GM19452 (cell line): ENCODE measurements around the gene TUB.

Experiments used
- ATAC-seq: cut with Tn5 transposase; IDR thresholded peaks from one replicate; pipeline ENCODE4 v1.9.1; 2021; ENCODE audit not compliant: unreplicated experiment

TUB gene

DNA sequence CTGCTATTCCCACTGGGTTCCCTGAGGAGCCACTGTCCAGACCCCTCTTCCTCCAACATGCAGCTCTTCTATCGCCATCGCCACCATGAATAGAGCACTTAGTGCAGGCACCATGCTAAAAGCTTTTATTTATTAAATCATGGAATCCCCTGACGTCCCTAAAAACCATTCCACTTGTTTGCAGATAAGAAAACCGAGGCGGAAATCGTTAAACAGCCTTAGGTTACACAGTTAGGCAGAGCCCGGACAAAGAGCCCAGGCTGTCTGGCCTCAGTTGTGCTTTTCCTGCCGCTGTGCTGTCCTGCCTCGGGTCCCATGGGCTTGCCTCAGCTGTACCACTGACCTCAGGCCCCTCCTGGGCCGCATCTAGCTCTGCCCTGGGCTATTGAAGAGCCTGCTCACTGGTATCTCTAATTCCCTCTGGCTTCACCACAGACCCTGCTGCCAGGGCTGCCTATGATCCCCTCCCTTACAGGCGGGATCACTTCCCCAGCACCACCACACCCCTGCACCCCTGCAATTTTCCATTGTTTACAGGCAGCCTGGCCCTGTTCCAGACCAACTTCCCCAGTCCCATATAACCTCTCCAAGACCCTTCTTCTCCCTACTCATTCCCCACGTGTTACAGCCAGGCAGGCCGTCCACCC, 13.0 kb upstream of the TUB start:
- no peak for ATAC-seq

DNA sequence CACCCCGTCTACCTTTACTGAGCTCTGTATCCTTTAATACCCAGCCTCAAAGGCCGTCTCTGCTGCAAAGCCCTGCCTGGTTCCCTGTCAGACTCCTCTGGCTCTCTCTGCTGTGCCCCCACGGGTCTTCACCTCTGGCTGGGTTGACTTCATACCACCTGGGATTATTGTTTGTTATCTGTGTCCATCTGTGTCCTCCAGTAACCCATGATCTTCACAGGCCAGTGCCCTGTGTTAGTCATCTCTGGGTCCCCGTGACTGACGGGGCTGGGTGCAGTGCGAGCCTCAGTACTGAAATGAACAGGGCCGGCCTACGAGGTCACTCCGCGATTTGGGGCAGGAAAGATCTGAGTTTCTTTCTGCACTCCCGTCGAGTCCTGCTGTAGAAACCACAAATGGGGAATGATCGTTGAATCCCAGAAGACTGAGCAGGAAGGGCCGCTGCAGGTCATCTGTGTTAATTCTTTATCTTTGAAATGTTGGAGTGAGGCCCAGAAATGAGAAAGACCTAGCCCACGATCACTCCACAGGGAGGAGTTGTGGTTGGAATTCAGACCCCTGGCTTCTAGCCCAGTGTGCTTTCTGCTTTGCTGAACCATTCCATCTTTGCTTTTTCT, 12.3 kb upstream of the TUB start:
- ATAC-seq: no peak

DNA sequence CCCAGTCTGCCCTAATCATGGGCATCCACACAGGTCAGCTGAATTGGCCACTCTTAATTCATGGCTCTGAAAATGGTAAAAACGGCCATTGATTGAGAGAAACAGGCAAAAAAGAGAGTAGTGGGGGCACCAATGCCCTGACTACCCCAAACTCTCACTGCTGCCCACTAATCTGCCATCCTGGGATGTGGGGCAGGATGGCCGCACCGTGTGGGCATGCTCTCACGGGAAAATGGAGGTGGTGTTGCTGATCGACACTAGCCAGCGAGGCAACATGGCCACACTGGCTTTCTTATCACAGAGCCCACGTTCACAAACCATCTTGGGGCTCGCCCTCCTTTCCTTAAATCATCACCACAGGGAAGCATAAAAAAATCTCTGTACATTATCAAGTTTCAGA, 11.2 kb upstream of the TUB start:
- ATAC-seq: no peak

DNA sequence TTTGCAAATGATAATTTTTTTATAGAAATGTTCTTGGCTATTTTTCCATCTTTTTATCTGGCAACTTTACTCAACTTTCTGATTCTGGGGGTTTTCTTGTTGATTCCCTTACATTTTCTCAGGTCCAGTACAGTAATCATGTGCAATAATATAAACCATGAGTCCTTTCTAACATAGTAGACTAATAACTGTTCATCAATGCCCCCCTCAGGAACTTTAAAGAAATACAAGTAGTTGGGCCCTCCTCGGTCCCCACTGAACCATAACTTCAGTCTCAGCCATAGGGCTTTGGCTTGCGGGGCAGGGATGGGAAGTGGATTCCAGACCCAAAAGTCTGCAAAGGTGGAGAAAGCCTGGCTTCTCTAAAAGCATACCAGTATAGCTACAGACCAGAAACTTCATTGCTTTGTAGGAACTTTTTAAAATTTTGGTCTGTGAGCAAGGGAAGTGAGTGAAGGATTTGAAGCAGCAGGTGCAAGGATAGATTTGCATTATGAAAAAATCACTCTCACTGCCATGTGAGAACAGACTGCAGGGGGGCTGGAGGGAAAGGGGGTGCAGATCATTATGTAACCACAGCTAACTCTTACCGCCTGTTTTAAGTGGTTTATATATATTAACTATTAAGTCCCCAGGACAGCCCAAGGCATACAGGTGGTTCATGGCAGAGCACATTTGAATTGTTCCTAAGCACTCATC, 10.4 kb upstream of the TUB start:
- ATAC-seq: no peak

DNA sequence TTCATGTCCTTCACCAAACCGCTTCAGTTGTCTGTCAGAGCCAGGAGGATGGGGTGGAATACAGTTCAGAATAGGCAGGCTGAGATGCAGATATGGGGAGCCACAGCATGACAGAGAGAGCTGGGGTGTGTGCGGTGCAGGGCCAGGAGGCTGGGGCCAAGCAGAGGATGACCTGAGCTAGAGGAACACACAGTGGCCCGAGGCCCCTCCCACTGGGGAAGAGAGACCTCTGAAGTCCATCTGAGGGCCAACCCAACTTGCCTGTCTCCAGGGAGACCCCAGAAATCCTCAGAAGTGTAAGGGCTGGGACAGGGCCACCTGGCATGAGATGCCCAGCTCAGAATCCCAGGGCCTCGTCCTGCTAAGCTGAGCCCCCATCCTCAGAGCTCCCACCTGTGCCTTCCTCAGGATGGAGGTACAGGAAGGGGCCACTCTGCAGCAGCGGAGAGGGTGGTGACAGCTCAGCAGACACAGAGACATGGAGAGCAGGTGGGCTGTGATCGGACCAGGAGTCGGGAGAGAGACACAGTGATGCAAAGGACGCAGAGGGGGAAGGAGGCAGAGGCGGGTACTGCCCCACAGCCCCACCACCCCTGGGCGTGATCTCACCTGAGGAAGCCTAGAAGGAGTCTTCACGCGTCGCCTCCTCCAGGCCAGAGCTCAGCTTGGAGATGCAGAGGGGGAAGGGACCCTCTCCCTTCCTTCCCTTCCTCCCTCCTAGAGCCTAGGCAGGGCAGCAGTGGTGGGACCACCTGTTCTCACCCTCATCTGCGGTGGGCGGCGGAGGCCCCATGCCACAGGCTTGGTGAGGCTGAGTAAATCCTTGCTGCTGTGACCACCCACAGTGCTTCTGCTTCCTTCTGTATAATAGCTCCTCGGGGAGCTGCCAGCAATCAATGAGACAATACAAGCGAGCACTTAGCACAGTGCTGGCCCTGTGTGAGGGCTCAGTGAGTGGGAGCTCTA, 9.1 kb upstream of the TUB start:
- no peak for ATAC-seq

DNA sequence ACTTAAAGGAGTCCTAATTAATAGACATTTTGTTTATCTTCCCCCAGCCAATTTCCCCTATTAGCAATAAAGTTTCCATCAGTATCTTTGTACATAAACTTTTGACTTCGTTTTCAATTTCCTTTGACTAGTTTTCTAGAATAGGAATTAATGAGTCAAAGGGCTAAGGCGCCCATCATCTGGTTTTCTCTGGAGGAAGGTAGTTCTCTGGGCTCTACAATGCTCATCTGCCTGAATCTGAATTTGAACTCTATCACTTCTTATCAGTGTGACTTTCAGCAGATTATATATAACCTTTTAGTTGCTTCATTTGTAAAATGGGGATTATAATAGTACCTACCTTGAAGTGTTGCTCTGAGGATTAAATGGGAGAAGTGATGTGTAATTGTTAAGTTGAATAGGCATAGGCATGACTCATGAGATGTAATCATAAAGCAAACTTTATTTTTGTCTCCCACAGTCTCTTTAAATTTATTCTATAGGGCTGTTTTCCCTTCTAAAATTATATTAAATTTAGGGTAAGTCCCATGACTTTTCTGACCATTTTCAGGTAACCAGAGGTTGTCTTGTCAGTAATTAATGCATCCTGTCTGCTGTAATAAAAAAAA, 5.8 kb upstream of the TUB start:
- ATAC-seq: no peak

DNA sequence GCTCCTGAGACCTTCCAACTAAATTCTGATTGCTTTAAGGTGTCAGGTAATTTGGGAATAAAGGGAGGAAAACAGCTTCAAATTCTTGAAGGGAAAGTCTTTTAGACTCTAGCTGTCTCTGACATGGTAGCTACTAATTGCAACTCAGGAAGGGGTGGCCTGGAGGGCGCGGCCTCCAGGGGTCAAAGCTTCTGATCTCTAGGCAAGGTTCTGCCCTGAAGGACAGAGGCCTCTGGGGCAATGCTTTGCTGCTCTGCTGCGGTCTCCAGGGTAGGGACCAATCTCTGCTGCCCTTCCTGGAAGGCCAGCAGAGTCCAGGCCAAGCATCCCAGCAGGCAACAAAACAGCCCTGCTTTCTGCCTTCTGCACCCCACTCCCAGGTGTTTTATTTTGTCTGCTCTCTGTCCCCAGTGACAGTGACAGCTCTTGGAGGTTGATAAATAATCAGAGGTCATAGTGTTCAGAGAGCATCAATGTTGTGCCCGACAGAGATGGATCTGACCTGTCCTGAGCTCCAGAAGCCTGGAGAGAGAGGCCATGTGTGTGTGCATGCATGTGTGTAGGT, 1.8 kb upstream of the TUB start:
- ATAC-seq: no peak

DNA sequence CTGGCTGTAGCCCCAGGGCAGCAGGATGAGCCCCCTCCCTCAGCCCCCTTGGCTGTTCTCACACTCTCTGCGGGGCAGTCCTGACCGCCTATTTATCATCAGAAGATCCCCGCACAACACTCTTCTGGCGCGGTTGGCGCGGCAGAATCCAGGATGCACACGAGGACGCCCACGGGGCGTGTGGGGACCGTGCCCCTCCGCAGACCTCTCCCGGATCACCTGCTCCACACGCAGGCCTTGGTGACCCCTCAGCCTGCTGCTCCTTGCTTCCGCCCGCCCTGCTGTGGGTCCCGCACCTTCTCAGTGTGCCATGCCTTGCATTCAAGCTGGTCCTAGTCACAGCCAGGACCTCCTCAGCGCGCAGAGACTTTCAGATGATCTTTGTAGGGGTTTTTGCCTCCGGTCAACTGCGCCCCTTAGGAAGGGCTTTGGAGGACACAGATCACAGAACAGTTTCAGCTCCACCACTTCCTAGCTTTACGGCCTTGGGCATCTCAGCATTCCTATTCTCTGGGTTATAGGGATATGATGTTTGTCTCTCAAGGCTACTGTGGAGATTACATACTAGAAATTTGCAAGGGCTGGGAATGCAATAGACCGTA, 841 bp upstream of the TUB start:
- ATAC-seq: no peak

DNA sequence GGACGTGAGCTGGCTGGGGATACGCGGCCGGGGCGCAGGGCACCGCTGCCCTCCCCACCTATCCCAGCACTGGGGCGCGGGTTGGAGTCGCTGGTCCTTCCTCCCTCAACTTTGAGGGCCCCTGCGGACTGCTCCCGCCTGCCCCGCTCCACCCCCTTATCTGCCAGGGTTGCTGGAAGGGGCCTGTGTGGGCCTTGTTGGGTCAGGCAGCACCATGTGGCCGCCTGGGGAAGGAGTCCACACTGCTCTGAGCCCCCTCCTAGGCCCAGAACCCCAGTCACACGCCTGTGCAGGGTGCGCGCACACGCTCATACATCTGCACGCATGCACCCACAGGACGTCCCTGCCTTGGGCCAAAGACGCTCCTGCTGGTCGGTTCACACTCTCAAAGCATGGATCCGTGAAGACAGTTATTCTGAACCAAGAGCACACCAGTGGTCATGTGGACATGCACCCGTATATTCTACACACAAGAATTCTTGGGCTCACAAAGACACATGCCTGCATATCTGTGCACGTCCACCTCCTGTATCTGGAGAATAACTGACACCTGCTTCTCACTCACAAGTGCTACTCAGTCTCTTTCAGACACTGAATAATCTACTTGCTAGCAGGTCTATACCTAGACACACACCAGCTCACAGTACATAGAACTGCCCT, 710 bp downstream of the TUB start:
- ATAC-seq: no peak

DNA sequence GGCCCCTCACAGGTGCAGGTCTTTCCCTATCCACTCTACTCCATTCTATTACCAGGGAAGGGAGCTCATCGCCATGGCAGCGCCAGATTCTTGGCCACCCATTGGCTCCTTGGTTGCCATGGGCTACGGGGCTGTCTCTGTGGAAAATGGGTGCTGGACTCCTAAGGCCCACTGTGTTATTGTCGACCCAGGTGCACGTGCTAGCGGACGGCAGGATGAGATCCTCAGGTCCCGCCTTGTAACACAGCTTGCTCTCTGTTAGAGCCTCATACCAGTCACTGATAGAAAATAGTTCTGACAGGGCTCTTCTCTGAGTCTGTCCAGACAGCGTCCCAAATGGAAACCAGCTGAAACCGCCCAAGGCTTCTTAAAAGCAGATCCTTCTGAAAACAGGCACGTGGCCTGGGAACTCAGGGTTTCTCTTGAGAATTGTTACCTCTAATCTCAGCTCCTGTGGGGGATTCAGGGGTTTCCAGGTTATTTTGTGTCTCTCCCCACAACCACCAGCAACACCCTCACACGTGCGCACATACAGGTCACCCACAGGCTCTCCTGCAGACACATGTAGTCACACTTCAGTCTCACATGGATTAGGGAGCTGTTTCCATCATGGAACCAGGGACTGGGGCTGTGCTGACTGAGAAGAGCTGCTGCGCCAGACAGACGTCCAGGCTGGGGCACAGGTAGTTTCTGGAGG, 1.5 kb downstream of the TUB start:
- ATAC-seq: no peak

DNA sequence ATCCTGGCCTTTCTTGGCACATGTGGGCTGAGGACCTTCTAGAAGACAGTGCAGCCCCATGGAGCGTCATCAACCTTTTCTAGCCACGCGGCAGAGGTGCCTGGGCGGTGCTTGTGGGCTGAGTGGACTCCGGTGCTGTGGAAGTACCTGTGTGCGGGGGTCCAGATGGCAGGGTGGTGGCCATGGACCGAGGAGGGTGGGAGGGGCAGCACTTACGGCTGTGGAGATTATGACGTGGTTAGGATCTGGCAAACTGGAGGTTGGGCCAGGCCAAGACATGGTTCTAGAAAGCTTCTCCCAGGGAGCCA, 2.0 kb downstream of the TUB start:
- no peak for ATAC-seq

DNA sequence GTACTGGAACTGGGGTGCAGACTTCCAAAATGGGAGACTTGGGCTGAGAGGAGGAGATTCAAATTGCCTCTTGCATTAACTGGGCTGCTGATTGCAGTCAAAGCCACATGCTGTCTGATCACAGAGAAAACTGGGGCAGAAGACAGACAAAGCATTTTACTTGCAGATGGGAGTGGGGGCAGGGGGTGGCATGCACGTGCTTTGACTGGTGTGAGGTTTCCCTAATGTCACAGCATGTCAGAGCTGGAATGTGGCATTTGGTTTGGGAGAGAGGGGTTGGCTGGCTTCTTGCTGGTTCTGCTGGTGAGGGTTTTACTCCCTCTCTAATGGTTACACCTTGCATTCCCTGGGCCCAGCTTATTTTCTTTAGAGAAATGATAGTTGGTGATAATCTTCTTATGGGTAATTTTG, 2.9 kb downstream of the TUB start:
- ATAC-seq: no peak

DNA sequence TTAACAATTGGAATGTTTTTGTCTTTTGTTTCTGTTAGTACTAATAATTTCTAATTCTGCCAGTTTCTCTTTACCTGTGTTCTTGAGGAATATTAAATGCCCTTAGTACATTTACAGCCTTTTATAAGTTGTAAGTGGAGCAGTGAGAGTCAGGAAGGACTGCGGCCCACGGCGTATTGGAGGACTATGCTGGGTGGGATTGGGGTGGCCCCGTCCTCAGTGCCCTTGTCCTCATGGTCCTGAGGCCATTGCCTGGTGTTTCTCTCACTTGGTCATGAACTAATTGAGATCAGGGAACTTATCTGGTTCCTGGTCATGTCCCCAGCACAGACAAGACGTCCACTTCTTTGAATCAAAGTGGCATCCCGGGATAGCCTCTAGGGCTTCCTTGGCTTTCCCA, 3.3 kb downstream of the TUB start:
- no peak for ATAC-seq

DNA sequence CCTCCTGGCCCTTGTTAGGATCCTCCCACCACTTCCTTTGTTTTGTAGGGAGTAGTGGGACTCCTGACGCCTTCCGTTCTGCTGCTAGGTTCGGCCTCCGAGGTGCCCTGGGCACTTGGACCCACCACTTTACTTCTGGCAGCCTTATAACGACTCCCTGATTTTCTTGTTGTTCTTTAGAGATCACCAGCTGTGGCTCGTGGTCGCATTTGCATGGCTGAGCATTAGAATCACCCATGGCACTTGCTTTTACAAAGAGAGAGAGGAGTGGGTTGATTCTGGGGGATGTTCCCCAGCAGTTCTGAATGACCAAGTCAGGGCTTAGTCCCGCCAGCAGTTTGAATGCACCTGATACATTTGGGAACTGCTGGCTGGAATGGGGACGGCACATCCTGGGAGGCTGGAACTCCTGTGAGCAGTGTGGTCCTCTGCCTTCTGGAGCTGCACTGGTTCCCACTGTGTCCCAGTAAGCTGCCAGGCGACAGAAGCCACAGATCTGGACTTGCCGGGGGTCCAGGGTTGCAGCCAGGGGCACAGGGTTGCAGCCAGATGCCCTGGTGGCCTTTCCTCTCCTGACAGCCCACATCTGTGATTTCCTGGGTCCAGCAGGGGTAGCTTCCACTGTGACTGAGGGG, 4.1 kb downstream of the TUB start:
- ATAC-seq: no peak

DNA sequence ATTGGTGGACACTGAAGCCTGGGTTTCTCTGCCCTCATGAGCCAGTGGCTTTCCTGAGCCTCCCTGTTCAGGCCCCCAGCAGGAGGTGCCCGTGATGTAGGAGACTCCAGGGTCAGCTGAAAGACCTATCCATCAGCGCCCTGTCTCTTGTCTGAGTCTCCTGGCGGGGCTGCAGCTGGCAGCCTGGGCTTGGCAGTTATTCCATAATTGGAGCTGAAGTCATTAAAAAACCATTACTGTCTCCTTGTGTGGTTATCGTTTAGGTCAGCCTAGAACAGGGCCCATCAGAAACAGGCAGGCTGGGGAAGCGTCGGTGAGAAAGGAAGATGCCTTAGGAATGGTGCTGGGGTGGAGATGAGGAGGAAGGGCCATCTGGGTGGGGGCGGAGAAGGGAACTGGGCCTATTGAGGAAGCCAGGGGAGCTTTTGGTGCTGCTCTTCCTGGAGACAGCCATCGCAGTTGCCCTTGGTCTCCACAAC, 5.0 kb downstream of the TUB start:
- no peak for ATAC-seq

DNA sequence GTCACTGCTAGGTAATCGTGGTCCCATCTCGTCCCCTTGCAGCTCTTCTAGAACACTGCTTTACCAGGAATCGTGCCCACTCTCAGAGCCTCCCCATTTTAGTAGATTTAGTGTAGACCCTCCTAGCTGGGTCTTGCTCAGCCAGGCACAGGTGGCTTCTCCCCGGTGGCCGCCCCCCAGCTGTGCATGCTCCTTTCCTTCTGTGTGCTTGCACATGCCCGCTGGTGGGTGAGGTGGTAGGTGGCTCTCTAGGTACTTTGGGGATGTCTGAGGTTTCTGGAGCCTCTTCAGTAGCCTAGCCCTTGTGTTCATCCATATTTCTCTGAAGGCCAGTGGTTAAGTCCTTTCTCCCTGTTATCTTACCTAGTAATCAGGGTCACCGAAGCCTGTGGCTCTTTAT, 5.6 kb downstream of the TUB start:
- no peak for ATAC-seq

DNA sequence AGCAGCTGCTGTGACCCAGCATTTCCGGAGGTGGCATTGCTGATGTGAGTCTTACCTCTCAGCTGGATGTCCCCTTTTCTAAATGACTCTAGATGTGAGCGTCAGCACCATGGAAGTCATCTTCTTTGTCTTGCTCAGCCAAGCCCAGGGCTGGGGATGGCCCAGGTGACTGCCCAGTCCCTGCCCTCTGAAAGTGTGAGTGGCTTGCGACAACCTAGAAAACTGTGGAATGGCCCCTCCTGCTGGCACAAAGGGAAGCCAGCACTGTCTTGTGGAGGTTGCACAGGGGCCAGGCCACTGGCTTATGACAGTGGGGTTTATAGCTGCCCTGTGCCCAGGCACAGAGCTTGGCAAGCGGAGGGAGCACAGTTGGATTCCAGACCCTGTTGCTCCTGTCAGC, 6.2 kb downstream of the TUB start:
- no peak for ATAC-seq

DNA sequence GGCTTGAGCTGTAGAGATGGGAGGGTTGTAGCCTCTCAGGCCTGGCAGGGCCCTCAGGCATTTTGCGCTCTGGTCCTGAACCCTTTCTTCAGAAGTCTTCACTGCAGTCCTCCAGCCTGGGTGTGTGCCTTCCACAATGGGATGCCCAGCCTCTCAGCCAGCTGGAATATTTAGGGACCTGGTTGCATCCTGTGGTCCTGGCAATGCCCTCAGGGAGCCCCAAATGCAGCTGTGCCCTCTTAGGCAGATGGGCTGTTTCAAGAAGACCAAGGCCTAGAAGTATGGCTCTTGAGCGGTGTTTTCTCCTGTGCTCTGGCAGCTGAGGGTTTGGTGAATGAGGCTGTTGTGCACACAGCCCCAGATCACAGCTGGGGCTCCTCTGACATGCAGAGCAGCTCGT, 6.7 kb downstream of the TUB start:
- no peak for ATAC-seq
